ENCODE data around the gene TIGD1.

Gene TIGD1

DNA sequence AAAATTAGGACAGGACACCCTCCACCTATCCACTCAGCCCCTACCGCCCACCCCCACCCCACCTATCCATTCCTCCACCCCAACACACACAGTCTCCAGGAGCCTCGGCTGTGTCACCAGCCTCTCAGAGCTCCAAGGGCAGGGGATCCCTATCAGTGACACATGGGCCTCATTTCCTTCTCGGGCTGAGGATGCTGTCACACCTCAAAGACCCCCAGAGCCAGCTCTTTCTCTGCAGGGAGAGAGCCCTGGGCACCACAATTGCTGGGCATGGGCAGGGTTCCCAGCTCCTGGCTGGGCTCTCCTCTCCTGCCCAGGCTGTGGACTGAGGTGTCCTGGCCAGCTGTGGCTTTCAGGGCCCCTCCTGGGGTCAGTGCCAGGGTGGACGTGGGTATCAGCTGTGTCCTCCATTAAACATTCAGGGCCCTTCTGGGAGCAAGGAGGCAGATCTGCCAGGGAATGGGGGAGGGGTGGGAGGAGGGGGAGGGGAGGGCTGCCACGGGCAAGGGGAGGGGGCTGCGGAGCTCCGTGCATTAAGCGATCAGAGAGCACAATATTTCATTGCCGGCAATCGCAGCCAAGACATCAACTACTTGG is 48.5 kb downstream of the TIGD1 start:
- no peak for DNase-seq (ENCODE audit: low spot score)

DNA sequence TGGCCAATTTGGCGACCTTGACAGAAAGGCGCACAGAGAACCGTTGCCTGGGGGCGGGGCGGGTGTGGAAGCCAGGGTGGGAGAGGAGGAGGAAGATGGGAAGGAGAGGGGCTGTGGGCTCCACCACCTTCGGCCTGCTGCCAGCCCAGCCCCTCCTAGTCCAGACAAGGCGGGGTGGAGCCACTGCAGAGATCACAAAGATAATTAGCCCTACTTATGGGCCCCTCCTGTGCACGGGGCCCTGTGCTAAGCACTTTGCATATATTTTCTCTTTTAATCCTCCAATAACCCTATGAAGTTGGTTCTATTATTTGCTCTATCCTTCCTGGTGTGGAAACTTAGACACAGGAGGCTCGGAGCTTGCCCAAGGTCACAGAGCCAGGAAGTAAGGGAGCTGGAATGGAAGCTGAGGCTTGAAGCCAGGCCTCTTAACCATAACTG is 49.0 kb downstream of the TIGD1 start:
- no peak for DNase-seq (ENCODE audit: low spot score)

DNA sequence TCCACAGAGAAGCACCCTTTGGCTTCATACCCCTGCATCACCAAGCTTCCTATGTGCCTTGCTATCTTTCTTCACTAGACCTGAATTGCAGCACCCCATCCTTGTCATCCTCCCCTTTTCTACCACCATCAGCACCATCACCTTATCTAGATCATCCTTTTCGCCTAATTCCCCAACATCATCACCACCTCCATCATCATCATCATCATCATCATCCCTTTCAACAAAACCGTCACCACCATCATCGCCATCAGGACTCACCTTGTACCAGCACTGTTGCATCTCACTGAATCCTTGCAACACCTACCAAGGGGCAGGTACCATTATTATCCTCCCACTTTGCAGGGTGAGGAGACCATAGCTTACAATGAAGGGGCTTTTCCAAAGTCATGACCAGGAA is 51.9 kb downstream of the TIGD1 start:
- no peak for DNase-seq (ENCODE audit: low spot score)
